GM23338 (cell line): ENCODE results near the gene MMAB.

Source experiments
- CREB1 ChIP-seq: fragments of 250-450 bp; sonication (Bioruptor Pico); IDR thresholded peaks from 2 replicates; pipeline ENCODE4 v1.5.0; 2020; ENCODE audit warnings: low read depth, mild to moderate bottlenecking, moderate library complexity
- CTCF ChIP-seq, 2 experiments: fragments of 200-600 bp in 1 of 2; sonication (generic) in 1 of 2; conservative IDR thresholded peaks; 2 replicates each; pipeline versions ENCODE4 v1.5.1 to v1.6.1; 2016 to 2017; ENCODE audit warnings: antibody characterized with exemption in 2 of 2, low read depth in 2 of 2, mild to moderate bottlenecking in 2 of 2, moderate library complexity in 1 of 2
- ETS1 ChIP-seq: IDR thresholded peaks from 2 replicates; pipeline ENCODE4 v1.6.1; 2016; ENCODE audit warnings: antibody characterized with exemption
- EZH2 ChIP-seq: fragments of 200-600 bp; sonication (generic); IDR thresholded peaks from one replicate; pipeline ENCODE4 v1.8.0; 2017; ENCODE audit warnings: antibody characterized with exemption, mild to moderate bottlenecking, low read depth; ENCODE audit not compliant: unreplicated experiment
- EZH2phosphoT487 ChIP-seq: fragments of 200-600 bp; sonication (generic); IDR thresholded peaks from one replicate; pipeline ENCODE4 v1.8.1; 2018; ENCODE audit warnings: antibody characterized with exemption; ENCODE audit not compliant: unreplicated experiment
- JUNB ChIP-seq: IDR thresholded peaks from one replicate; pipeline ENCODE4 v1.6.1; 2016; ENCODE audit warnings: antibody characterized with exemption; ENCODE audit not compliant: unreplicated experiment
- NANOG ChIP-seq: IDR thresholded peaks from 2 replicates; pipeline ENCODE4 v1.6.1; 2016; ENCODE audit warnings: antibody characterized with exemption, borderline replicate concordance
- POLR2AphosphoS5 ChIP-seq: IDR thresholded peaks from 2 replicates; pipeline ENCODE4 v1.6.1; 2016; ENCODE audit warnings: antibody characterized with exemption, low read depth

GRCh38 chr12:109523071-109523470 lies 50.2 kb downstream of the MMAB start:
- TF ChIP-seq CTCF (conservative IDR thresholded peaks at IDR 0.05; ENCODE audit: low read depth in 2 of 2) (no peak), CREB1 (CRISPR knock-in tag) (no peak), POLR2AphosphoS5 (no peak), EZH2phosphoT487 (no peak), ETS1 (no peak), EZH2 (no peak), NANOG (no peak), JUNB (no peak)
